Myometrial cell (primary cell): Measurements from ENCODE around the gene MMP20. TPM values are rescaled to one million over a fixed set of nuclear protein-coding genes. Genes with fewer than 3 reads are reported as not detected.

Experiments
- total RNA-seq: library from RNA; depleted of rRNA; stranded (reverse); fragments of >200 nt; gene quantifications from 2 replicates; pipeline ENCODE4 v1.2.3, GENCODE V29; 2015

Gene MMP20
- not detected in 2 replicates for total RNA-seq

GRCh38 chr11:102625177-102625576 lies at the start of gene MMP20:
TSS of gene MMP20 (minus strand) at chr11:102625332. CDS start at chr11:102625319, 13 bp downstream.

GRCh38 chr11:102530558-102530957 lies 94.6 kb downstream of the MMP20 start, which contains the start of gene MMP7:
TSS of gene MMP7 (minus strand) at chr11:102530747. CDS start at chr11:102530700, 47 bp downstream.

Other genes with a start within 250 kb of the MMP20 start
- 76.7 and 84.0 TPM in 2 replicates for gene TMEM123, start 172.6 kb downstream of the MMP20 start, total RNA-seq
- gene MMP7, start 94.6 kb downstream of the MMP20 start, total RNA-seq, result 0.71 TPM in 1 of 2 replicates, not detected in the other
- not detected in 2 replicates for gene MMP27, start 80.4 kb upstream of the MMP20 start, total RNA-seq
- gene MMP8, start 99.6 kb upstream of the MMP20 start, total RNA-seq, result not detected in 2 replicates
- gene MMP10, start 155.3 kb upstream of the MMP20 start, total RNA-seq, result 0.29 TPM in 1 of 2 replicates, not detected in the other
- 0.18 TPM in 1 of 2 replicates, not detected in the other for gene MMP1, start 172.8 kb upstream of the MMP20 start, total RNA-seq
- 0.29 and 2.3 TPM in 2 replicates for gene MMP3, start 218.3 kb upstream of the MMP20 start, total RNA-seq
- not detected in 2 replicates for gene MMP12, start 249.7 kb upstream of the MMP20 start, total RNA-seq